NCI-H2196 treated with DMSO at 0.1 percent for 48 hours (cell line): Measurements from ENCODE around the gene ZGPAT.
"Not testable (repeated sequence)": the region's sequence is repeated elsewhere in the genome, so short reads cannot be mapped to it uniquely, and the experiment has no call there.

ENCODE experiments used
- DNase-seq: peaks from one replicate; lab custom pipeline; 2025; ENCODE audit not compliant: unreplicated experiment; lab: John Stamatoyannopoulos, UW

ZGPAT gene

GRCh38 chr20:63759377-63759901, 51.6 kb downstream of the ZGPAT start:
- no peak for DNase-seq

DNA sequence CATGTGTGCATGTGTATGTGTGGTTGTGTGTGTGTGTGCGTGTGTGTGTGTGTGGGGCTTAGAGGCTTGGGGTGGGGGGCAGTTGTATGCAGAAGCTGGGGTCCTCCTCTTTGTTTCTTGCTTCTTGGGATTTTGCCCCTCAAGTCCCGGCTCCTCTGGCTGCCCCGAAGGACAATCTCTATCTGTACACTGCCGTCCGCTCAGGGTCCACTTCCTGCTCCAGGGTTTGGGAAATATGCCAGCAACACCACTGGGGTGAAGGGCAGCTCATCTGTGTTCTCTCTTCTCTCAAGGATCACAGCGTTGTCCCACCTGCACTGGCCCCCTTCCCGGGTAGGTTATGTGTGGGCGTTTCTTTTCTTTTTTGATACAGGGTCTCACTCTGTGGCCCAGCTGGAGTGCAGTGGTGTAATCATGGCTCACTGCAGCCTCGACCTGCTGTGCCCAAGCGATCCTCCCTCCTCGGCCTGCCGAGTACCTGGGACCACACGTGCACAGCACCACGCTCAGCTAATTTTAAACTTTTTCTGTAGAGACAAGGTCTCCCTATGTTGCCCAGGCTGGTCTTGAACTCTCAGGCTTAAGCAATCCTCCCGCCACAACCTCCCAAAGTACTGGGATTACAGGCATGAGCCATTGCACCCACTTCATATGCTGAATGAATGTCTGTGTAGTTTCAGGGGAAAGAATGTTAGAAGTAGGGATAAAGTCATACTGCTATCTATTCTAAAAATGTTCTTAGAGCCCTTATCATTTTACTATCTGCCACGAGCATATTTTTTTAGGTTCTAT, 57.4 kb downstream of the ZGPAT start:
- no peak for DNase-seq

DNA sequence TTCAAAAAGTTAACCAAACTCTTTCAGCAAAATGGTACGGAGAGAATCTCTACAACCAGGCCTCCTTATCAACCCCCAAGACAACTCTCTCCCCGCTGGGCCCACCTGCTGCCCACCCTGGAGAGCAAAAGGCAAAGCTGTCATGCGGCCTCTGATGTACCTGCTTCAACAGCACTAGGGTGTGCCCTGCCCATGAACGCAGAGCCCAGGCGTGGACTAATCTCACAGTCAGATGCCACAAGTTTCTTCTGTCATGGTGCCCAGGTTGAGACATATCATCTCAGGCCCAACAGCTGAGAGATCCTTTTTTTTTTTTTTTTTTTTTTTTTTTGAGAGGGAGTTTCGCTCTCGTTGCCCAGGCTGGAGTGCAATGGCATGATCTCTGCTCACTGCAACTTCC, 58.1 kb downstream of the ZGPAT start:
- no peak for DNase-seq

DNA sequence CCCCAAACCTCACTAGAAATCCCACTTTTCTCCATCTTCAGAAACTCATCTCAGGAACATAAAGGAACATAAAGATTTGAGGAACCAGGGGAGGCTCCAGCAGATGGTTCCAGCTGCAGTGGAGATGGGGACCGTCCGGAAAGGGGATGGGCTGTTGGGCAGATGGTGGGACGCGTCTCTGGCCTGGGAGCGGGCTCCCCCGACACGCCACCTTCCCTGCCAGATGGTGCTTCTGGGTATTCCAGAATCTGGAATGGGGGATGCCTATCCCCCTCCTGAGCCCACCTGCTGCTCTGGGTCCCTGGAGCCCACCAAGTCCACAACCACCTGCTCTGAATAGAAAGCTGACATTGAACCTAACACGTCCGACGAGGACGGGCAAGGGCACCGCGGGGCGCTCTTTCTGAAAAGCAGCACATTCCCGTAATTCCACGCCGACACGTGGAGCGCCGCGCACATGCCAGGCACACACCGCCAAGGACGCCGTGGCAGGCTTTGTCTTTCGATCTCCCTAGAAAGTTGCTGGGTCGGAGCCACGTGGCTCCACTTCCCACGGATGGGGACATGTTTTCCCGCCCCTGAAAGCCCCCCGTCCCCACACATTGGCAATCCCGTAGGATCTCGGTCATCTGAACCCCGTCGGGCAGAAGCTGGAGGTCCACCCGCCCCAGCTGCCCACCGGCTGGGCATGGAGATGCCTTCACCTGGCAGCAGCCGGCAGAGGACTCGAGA, 59.0 kb downstream of the ZGPAT start:
- no peak for DNase-seq

DNA sequence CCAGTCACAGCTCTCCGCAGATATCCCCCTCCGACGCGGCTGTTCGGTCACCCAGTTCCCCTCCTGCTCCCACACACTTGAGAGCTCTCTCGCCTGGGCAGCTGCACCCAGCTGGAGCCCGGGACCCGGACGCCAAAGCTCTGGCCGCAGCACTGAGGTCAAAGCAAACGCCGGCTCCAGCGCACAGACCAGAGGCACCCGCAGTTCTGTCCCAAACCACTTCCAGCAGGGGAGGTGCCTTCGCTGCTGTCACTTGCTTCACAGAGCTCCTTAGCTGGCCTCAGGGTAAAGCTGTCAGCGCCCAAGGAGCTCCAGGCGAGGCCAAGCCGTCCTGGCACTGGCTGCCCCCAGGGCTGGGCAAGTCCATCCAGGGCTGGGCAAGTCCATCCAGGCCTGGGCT, 59.6 kb downstream of the ZGPAT start:
- DNase-seq = no peak

GRCh38 chr20:63767886-63768285, 60.0 kb downstream of the ZGPAT start:
- DNase-seq = no peak

- DNase-seq = no peak
These were observed 61.0 kb downstream of the ZGPAT start for GRCh38 chr20:63768591-63769515.

DNA sequence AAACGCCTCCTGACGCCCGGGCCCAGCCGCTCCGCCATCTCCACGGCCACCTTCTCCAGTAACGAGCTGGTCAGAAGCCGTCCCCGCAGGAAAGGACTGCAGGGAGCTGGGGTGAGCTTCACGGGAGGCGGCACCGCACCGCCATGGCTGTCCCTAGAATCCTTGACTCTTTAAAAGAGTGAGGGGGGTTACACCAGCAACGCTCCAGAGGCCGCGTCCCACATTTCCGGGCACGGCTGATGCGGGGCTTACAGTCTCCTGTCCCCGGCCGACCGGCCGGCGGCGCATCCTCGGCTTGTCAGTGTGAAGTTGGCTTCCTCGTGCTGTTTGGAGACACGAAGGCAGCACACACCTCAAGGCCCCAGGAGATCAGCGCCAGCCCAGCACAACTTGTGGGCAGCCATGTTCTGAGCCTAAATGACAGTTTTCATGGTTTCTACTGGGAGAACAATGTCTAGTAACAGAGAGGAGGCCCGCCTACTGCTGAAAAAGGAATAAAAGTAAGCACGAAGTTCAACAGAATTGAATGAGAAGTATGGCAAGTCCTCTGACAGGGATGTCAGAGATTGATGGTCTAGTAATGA, 62.1 kb downstream of the ZGPAT start:
- DNase-seq = no peak

GRCh38 chr20:63771046-63771707, 63.3 kb downstream of the ZGPAT start:
- DNase-seq = no peak

- DNase-seq = no peak
These were observed 65.1 kb downstream of the ZGPAT start for GRCh38 chr20:63772781-63773518.

DNA sequence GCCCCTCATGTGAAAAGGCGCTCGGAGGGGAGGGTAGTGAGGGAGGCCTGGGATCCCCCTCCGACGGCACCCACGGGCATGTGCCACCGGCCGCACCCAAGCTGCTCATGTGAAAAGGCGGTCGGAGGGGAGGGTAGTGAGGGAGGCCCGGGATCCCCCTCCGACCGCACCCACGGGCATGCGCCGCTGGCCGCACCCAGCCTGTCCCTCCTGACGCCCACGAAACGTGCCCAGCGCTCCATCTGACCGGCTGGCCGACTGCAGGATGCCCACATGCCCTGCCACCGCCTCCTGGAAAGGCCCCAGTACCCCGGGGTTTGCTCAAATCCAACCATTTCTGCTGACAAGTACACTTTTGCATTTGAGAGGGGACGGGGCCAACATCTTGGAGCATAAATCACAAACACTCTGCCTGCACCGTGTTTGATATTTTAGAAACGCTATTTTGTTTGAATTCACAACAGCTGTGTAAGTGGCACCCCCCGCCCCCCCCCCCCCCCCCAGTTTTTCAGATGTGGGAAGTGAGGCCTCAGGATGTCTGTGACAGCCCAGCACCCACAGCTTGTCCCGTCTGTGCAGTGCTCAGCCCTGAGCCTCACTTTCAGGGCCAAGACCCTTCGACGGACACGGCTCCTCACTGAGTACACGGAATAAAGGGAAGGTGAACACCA, 65.9 kb downstream of the ZGPAT start:
- no peak for DNase-seq

DNA sequence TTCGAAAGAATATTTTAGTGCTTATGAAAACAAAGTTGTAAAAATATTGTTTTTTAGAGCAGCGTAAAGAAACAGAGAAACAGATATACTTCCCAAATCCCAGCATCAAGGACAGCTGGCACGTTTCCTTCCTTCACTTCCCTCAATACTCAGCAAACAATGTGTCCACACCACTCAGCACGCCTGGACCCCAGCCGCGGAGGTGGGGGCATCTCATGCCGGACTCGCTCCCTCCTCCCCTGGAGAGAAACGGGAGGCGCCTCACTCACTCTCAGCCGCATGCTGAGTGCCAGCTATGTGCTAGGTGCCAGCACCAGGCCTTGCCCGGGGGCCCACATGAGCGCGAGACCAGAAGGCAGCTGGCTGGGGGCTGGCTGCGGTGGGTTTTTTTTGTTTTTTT, 66.5 kb downstream of the ZGPAT start:
- no peak for DNase-seq

DNA sequence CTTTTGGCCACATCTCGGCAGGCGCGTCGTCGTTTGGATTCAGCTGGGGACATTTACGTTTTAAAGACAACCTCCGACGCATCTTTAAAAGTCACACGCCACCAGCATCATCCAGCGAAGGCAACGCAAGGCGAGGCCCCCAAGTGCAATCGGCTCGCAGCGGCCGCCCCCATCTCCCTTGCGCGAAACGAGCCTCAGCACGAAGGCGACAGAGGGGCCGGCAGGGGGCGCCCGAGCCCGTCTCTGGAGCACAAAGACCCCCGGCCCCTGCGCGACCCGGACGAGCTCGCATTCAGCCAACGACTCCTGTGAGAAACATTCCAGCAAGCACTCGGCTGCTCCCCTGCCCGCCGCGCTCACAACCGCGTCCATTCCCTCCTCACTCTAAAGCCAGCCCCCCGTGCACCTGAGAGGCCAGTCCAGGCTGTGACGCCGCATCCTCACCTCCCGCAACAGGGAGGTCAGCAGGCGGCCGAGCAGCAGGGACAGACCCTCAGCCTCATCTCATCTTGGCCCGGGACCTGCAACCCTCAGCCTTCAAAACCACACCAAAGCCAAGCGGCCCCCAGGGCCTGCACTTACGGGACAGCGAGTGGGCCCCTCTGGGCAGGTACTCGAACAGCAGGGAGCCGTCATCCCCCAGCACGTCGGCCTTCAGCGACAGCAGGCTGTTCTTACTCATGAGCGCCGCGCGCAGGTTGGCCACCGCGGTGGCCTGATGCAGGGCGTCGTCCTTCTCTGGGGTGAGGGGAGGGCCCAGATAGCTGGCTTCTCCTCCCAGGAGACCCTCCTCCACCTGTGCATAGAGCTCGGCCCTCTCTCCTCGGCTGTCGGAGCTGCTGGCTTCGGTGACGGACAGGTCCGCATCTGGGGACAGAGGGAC, 67.5 kb downstream of the ZGPAT start:
- no peak for DNase-seq

DNA sequence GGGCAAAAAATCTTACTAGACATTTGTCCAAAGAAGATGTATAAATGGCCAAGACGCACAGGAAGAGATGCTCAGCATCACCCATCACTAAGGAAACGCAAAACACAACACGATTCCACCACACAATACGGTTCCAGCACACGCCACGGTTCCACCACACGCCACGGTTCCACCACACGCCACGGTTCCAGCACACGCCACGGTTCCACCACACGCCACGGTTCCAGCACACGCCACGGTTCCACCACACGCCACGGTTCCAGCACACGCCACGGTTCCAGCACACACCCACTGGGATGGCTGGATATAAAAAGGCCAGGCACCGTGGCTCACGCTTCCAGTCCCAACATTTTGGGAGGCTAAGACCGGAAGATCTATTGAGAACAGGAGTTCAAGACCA, 69.0 kb downstream of the ZGPAT start:
- DNase-seq = not testable (repeated sequence)

DNA sequence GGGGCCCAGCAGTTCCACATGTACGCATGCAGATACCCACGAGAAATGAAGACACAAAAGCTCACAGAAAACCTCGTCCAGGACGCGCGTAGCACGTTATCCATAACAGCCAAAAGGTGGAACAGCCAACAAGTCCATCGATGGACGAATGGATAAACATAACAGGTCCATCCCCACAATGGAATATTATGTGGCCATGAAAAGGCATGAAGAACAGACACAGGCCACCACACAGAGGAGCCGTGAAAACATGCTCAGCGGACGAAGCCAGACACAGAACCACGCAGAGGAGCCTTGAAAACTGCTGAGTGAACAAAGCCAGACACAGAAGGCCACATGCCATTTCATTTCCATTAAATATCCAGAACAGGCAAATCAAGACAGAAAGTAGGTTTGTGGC, 69.8 kb downstream of the ZGPAT start:
- DNase-seq = no peak

- no peak for DNase-seq
These were observed 70.4 kb downstream of the ZGPAT start for GRCh38 chr20:63778034-63778752.

- DNase-seq = no peak
These were observed 71.0 kb downstream of the ZGPAT start for GRCh38 chr20:63778857-63779256.
